Adipocyte (in vitro differentiated cells): ENCODE measurements around the gene SYNDIG1.

Experiments
- DNase-seq: peaks from one replicate; pipeline ENCODE4 v3.0.0-alpha.2; 2015; ENCODE audit warnings: low read depth
- H3K27me3 ChIP-seq: replicated peaks from 2 replicates; pipeline ENCODE4 v1.7.0; 2013; ENCODE audit warnings: mild to moderate bottlenecking, low read length, moderate library complexity; ENCODE audit not compliant: control insufficient read depth, insufficient read depth
- H3K36me3 ChIP-seq: 2 replicates; pipeline ENCODE4 v1.7.0; 2013; ENCODE audit warnings: low read length, mild to moderate bottlenecking, moderate library complexity; ENCODE audit not compliant: control insufficient read depth, insufficient read depth, severe bottlenecking
- H3K4me1 ChIP-seq: 2 replicates; pipeline ENCODE4 v1.7.0; 2013; ENCODE audit warnings: mild to moderate bottlenecking, low read length, moderate library complexity; ENCODE audit not compliant: control insufficient read depth, insufficient read depth
- H3K4me3 ChIP-seq: 2 replicates; pipeline ENCODE4 v1.7.0; 2013; ENCODE audit warnings: mild to moderate bottlenecking, low read length, moderate library complexity
- H3K9ac ChIP-seq: 2 replicates; pipeline ENCODE4 v1.7.0; 2013; ENCODE audit warnings: mild to moderate bottlenecking, low read length, moderate library complexity
- H3K9me3 ChIP-seq: 2 replicates; pipeline ENCODE4 v1.7.0; 2013; ENCODE audit warnings: mild to moderate bottlenecking, low read length, moderate library complexity; ENCODE audit not compliant: control insufficient read depth

Gene SYNDIG1

GRCh38 chr20:24449026-24449720, 20.3 kb upstream of the SYNDIG1 start:
- Histone ChIP-seq H3K4me3 (no peak overlapping the region), H3K4me1 (no peaks in the 10 kb centered on the region), H3K27me3 (peaks cover 81% of the 10 kb centered on the region), H3K9ac (no peak overlapping the region), H3K9me3 (no peaks in the 10 kb centered on the region), H3K36me3 (no peaks in the 10 kb centered on the region)
- no peak for DNase-seq

- no peaks in the 10 kb centered on the region for H3K36me3 ChIP-seq
- H3K4me3 ChIP-seq: no peak overlapping the region
- peaks cover 75% of the 10 kb centered on the region for H3K27me3 ChIP-seq
- H3K9me3 ChIP-seq: no peaks in the 10 kb centered on the region
- H3K9ac ChIP-seq: no peak overlapping the region
- DNase-seq: no peak
- H3K4me1 ChIP-seq: no peaks in the 10 kb centered on the region
Measured at GRCh38 chr20:24450177-24450576, 19.3 kb upstream of the SYNDIG1 start.

GRCh38 chr20:24450624-24451376, 18.6 kb upstream of the SYNDIG1 start:
- peaks cover 74% of the 10 kb centered on the region for H3K27me3 ChIP-seq
- no peaks in the 10 kb centered on the region for H3K36me3 ChIP-seq
- no peak for DNase-seq
- H3K9me3 ChIP-seq: no peaks in the 10 kb centered on the region
- no peak overlapping the region for H3K4me3 ChIP-seq
- no peak overlapping the region for H3K9ac ChIP-seq
- H3K4me1 ChIP-seq: no peaks in the 10 kb centered on the region

- no peaks in the 10 kb centered on the region for H3K9me3 ChIP-seq
- DNase-seq: no peak
Measured at GRCh38 chr20:24451428-24451827, 18.0 kb upstream of the SYNDIG1 start.

GRCh38 chr20:24452016-24452415, 17.4 kb upstream of the SYNDIG1 start:
- Histone ChIP-seq H3K36me3 (no peaks in the 10 kb centered on the region), H3K4me1 (no peaks in the 10 kb centered on the region), H3K9me3 (no peaks in the 10 kb centered on the region), H3K4me3 (no peak overlapping the region), H3K27me3 (peaks cover 74% of the 10 kb centered on the region), H3K9ac (no peak overlapping the region)
- no peak for DNase-seq

More at GRCh38 chr20:24451428-24451827, 18.0 kb upstream of the SYNDIG1 start:
- Histone ChIP-seq H3K4me1 (no peaks in the 10 kb centered on the region), H3K4me3 (no peak overlapping the region), H3K9ac (no peak overlapping the region), H3K36me3 (no peaks in the 10 kb centered on the region), H3K27me3 (peaks cover 74% of the 10 kb centered on the region)

GRCh38 chr20:24452498-24453127, 16.8 kb upstream of the SYNDIG1 start:
- Histone ChIP-seq H3K4me3 (no peak overlapping the region), H3K9me3 (no peaks in the 10 kb centered on the region), H3K9ac (no peak overlapping the region), H3K36me3 (no peaks in the 10 kb centered on the region), H3K4me1 (no peaks in the 10 kb centered on the region), H3K27me3 (peaks cover 74% of the 10 kb centered on the region)
- no peak for DNase-seq

- Histone ChIP-seq H3K4me3 (no peak overlapping the region), H3K9ac (no peak overlapping the region), H3K36me3 (no peaks in the 10 kb centered on the region), H3K27me3 (peaks cover 74% of the 10 kb centered on the region), H3K9me3 (no peaks in the 10 kb centered on the region), H3K4me1 (no peaks in the 10 kb centered on the region)
- DNase-seq: no peak
Measured at GRCh38 chr20:24453869-24454268, 15.6 kb upstream of the SYNDIG1 start.

- Histone ChIP-seq H3K9me3 (no peaks in the 10 kb centered on the region), H3K4me1 (no peaks in the 10 kb centered on the region), H3K36me3 (no peaks in the 10 kb centered on the region), H3K4me3 (no peak overlapping the region), H3K9ac (no peak overlapping the region), H3K27me3 (peaks cover 80% of the 10 kb centered on the region)
- DNase-seq: no peak
Measured at GRCh38 chr20:24455081-24455480, 14.3 kb upstream of the SYNDIG1 start.

GRCh38 chr20:24456398-24456781, 13.0 kb upstream of the SYNDIG1 start:
- H3K9me3 ChIP-seq: no peaks in the 10 kb centered on the region
- no peak overlapping the region for H3K4me3 ChIP-seq
- H3K36me3 ChIP-seq: no peaks in the 10 kb centered on the region
- no peak for DNase-seq
- H3K9ac ChIP-seq: no peak overlapping the region
- no peaks in the 10 kb centered on the region for H3K4me1 ChIP-seq
- H3K27me3 ChIP-seq: peaks cover 80% of the 10 kb centered on the region

- no peaks in the 10 kb centered on the region for H3K36me3 ChIP-seq
- no peaks in the 10 kb centered on the region for H3K9me3 ChIP-seq
- no peak overlapping the region for H3K4me3 ChIP-seq
- H3K4me1 ChIP-seq: no peaks in the 10 kb centered on the region
- peaks cover 71% of the 10 kb centered on the region for H3K27me3 ChIP-seq
- no peak for DNase-seq
- H3K9ac ChIP-seq: no peak overlapping the region
Measured at GRCh38 chr20:24458436-24458835, 11.0 kb upstream of the SYNDIG1 start.

- H3K27me3 ChIP-seq: peaks cover 71% of the 10 kb centered on the region
- no peaks in the 10 kb centered on the region for H3K36me3 ChIP-seq
- H3K4me3 ChIP-seq: no peak overlapping the region
- no peaks in the 10 kb centered on the region for H3K9me3 ChIP-seq
- no peak for DNase-seq
- no peak overlapping the region for H3K9ac ChIP-seq
- H3K4me1 ChIP-seq: no peaks in the 10 kb centered on the region
Measured at GRCh38 chr20:24459733-24460132, 9.7 kb upstream of the SYNDIG1 start.
